BE2C (cell line): ENCODE results near the gene BOD1.

Experiments used
- DNase-seq: peaks from one replicate; pipeline ENCODE4 v3.0.0-alpha.2; 2020
- H3K27me3 ChIP-seq: fragments of 250-450 bp; sonication (Bioruptor Pico); 2 replicates; pipeline ENCODE4 v1.5.1; 2020; ENCODE audit warnings: mild to moderate bottlenecking
- H3K36me3 ChIP-seq: fragments of 250-450 bp; sonication (Bioruptor Pico); 2 replicates; pipeline ENCODE4 v1.5.1; 2020; ENCODE audit warnings: mild to moderate bottlenecking
- H3K4me1 ChIP-seq: fragments of 250-450 bp; sonication (Bioruptor Pico); 2 replicates; pipeline ENCODE4 v1.5.1; 2020
- H3K4me3 ChIP-seq: 2 replicates; pipeline ENCODE4 v1.5.1; 2011; ENCODE audit warnings: low read depth, low read length
- H3K9me3 ChIP-seq: fragments of 250-450 bp; sonication (Bioruptor Pico); 2 replicates; pipeline ENCODE4 v1.5.1; 2020
- CTCF ChIP-seq: IDR thresholded peaks from 2 replicates; pipeline ENCODE4 v1.5.1; 2012; ENCODE audit warnings: mild to moderate bottlenecking, low read depth, low read length

Gene BOD1

GRCh38 chr5:173624282-173624681, 7.8 kb upstream of the BOD1 start:
- Histone ChIP-seq H3K27me3 (no peaks in the 10 kb centered on the region), H3K4me3 (no peak overlapping the region), H3K36me3 (no peaks in the 10 kb centered on the region), H3K4me1 (peaks cover 6% of the 10 kb centered on the region; the same call in 1 of the 2 replicates), H3K9me3 (no peaks in the 10 kb centered on the region)
- TF ChIP-seq CTCF, result no peak
- no peak for DNase-seq

GRCh38 chr5:173623789-173624188, 7.3 kb upstream of the BOD1 start:
- Histone ChIP-seq H3K4me3 (no peak overlapping the region), H3K36me3 (no peaks in the 10 kb centered on the region), H3K4me1 (peaks cover 6% of the 10 kb centered on the region; the same call in 1 of the 2 replicates), H3K27me3 (no peaks in the 10 kb centered on the region), H3K9me3 (no peaks in the 10 kb centered on the region)
- TF ChIP-seq CTCF, result no peak
- DNase-seq, result no peak

- Histone ChIP-seq H3K9me3 (no peaks in the 10 kb centered on the region), H3K4me1 (peaks cover 6% of the 10 kb centered on the region; the same call in 1 of the 2 replicates), H3K36me3 (no peaks in the 10 kb centered on the region), H3K4me3 (no peak overlapping the region), H3K27me3 (no peaks in the 10 kb centered on the region)
- no peak for TF ChIP-seq CTCF
- DNase-seq, result no peak
These were observed 6.9 kb upstream of the BOD1 start for GRCh38 chr5:173623296-173623771.

- H3K4me1 ChIP-seq, result peaks cover 6% of the 10 kb centered on the region; the same call in 1 of the 2 replicates
- no peak for TF ChIP-seq CTCF
- no peaks in the 10 kb centered on the region for H3K36me3 ChIP-seq
These were observed 6.0 kb upstream of the BOD1 start for GRCh38 chr5:173622183-173623047.

GRCh38 chr5:173620784-173621183, 4.3 kb upstream of the BOD1 start:
- peaks cover 4% of the 10 kb centered on the region; the same call in 1 of the 2 replicates for H3K4me1 ChIP-seq
- no peaks in the 10 kb centered on the region for H3K9me3 ChIP-seq
- TF ChIP-seq CTCF, result no peak
- no peak overlapping the region for H3K4me3 ChIP-seq
- no peak for DNase-seq
- no peaks in the 10 kb centered on the region for H3K27me3 ChIP-seq
- 0 out of 2 replicates have a peak, but pooled peaks cover 3% of the 10 kb centered on the region for H3K36me3 ChIP-seq

More at GRCh38 chr5:173622183-173623047, 6.0 kb upstream of the BOD1 start:
- H3K4me3 ChIP-seq, result no peak overlapping the region
- DNase-seq, result no peak
- no peaks in the 10 kb centered on the region for H3K9me3 ChIP-seq
- H3K27me3 ChIP-seq, result no peaks in the 10 kb centered on the region
